ENCODE data around the gene FAM83C.

The FAM83C gene

GRCh38 chr20:35297740-35298139 lies 5.5 kb upstream of the FAM83C start:
- no peak overlapping the region for H3K4me3 ChIP-seq (ENCODE audit: low read depth, low read length)
- DNase-seq (ENCODE audit: low read depth): no peak
- TF ChIP-seq CTCF (conservative IDR thresholded peaks at IDR 0.05; ENCODE audit: low read depth, low read length): no peak

GRCh38 chr20:35297155-35297554 lies 4.9 kb upstream of the FAM83C start:
- peak; percentile 20 for TF ChIP-seq CTCF (conservative IDR thresholded peaks at IDR 0.05; ENCODE audit: low read depth, low read length)
- DNase-seq (ENCODE audit: low read depth): no peak
- no peak overlapping the region for H3K4me3 ChIP-seq (ENCODE audit: low read depth, low read length)

GRCh38 chr20:35296101-35296554 lies 3.9 kb upstream of the FAM83C start:
- TF ChIP-seq CTCF (conservative IDR thresholded peaks at IDR 0.05; ENCODE audit: low read depth, low read length): no peak
- no peak for DNase-seq (ENCODE audit: low read depth)

GRCh38 chr20:35295674-35296073 lies 3.4 kb upstream of the FAM83C start:
- no peak for DNase-seq (ENCODE audit: low read depth)
- no peak for TF ChIP-seq CTCF (conservative IDR thresholded peaks at IDR 0.05; ENCODE audit: low read depth, low read length)
- no peak overlapping the region for H3K4me3 ChIP-seq (ENCODE audit: low read depth, low read length)

More at GRCh38 chr20:35296101-35296554, 3.9 kb upstream of the FAM83C start:
- no peak overlapping the region for H3K4me3 ChIP-seq (ENCODE audit: low read depth, low read length)

- TF ChIP-seq CTCF (conservative IDR thresholded peaks at IDR 0.05; ENCODE audit: low read depth, low read length): no peak
- no peak overlapping the region for H3K4me3 ChIP-seq (ENCODE audit: low read depth, low read length)
- DNase-seq (ENCODE audit: low read depth): no peak
These were observed 2.8 kb upstream of the FAM83C start for GRCh38 chr20:35295058-35295457.

GRCh38 chr20:35294293-35294685 lies 2.1 kb upstream of the FAM83C start:
- H3K4me3 ChIP-seq (ENCODE audit: low read depth, low read length): no peak overlapping the region
- TF ChIP-seq CTCF (conservative IDR thresholded peaks at IDR 0.05; ENCODE audit: low read depth, low read length): no peak
- no peak for DNase-seq (ENCODE audit: low read depth)
